Pancreas (tissue), 10 donors: ENCODE results near the gene TMEM217. TPM values are rescaled to one million over a fixed set of nuclear protein-coding genes. Genes with fewer than 3 reads are reported as not detected.

Experiments
- ATAC-seq, 4 donors: fragments of 200-7000 bp; cut with Tn5 transposase; one replicate each; pipeline versions ENCODE4 v1.8.0 to v1.9.1; 2020; ENCODE audit warnings: mild to moderate bottlenecking in 4 of 4, moderate library complexity in 4 of 4
- DNase-seq, 6 donors: peaks; one replicate each; pipeline ENCODE4 v3.0.0-alpha.2; 2020
- FAIRE-seq: peaks from 2 replicates; lab custom pipeline; 2012; peaks lifted over from hg19 to GRCh38; lab: Jason Lieb, UNC
- H3K27ac ChIP-seq, 4 donors: fragments of 200-600 bp; sonication (generic); 1 replicate in 3 of 4; 2 replicates in 1 of 4; pipeline versions ENCODE4 v1.5.0 to v1.8.0; 2020
- H3K27me3 ChIP-seq, 4 donors: fragments of 200-600 bp; one replicate each; pipeline ENCODE4 v1.8.0; 2021
- H3K36me3 ChIP-seq, 3 donors: fragments of 200-600 bp; sonication (generic) in 1 of 3; one replicate each; pipeline versions ENCODE4 v1.5.0 to v1.8.0; 2020 to 2021
- H3K4me1 ChIP-seq, 3 donors: fragments of 200-600 bp; one replicate each; pipeline ENCODE4 v1.8.0; 2021
- H3K4me3 ChIP-seq, 4 donors: fragments of 200-600 bp; sonication (generic) in 2 of 4; one replicate each; pipeline versions ENCODE4 v1.5.0 to v1.8.0; 2020 to 2021
- H3K9me3 ChIP-seq, 4 donors: fragments of 200-600 bp; one replicate each; pipeline ENCODE4 v1.8.0; 2021
- WGBS, 2 donors: extraction: QIAGEN DNeasy Blood & Tissue Kit; methylation state at CpG; one replicate each; pipeline ENCODE4 v1.1.7; 2013; 5-methylcytosine and 5-hydroxymethylcytosine counted together
- intact Hi-C, 3 donors: fragments of 100-400 bp; cut with DNase I; formaldehyde crosslinking; loops; one replicate each; pipeline versions ENCODE4 v1.11.1 to v1.14.2; 2022
- polyA plus RNA-seq, 2 donors: library from polyadenylated mRNA; stranded (reverse); fragments of 200-250 nt; gene quantifications; one replicate each; pipeline ENCODE4 v1.2.3, GENCODE V29; 2013
- total RNA-seq, 6 donors: library from RNA; stranded (reverse); fragmentation: NEBNext Ultra II Directional in 4 of 6; extraction: Animal tissue kit (Norgen Biotek cat#: 25700) in 4 of 6; gene quantifications; one replicate each; pipeline versions ENCODE4 v1.2.1 to v1.2.4, GENCODE V29; 2021 to 2023
- TF ChIP-seq, protein P1 (sequence below), 4 donors: fragments of 200-600 bp; sonication (generic) in 3 of 4; IDR thresholded peaks; one replicate each; pipeline versions ENCODE4 v1.5.0 to v1.8.0; 2021; ENCODE audit warnings: antibody characterized with exemption in 4 of 4
- donor health status: healthy with polysubstance abuse.
- donor health status: DM: no; HTN: no; CAD: no; lungs with moderate emphysema.
- donor health status: DM: no; HTN: no; CAD: no.
- donor health status: control.
- donor health status: control.
- donor health status: Bipolar disorder and iron deficiency.
- donor health status: DM: yes; HTN: yes; CAD: no.
- donor health status: DM: no; HTN: no; CAD: no.
- donor health status: DM: no; HTN: no; CAD: no.
- donor health status: DM: yes; HTN: yes; CAD: no.

The TMEM217 gene
- total and polyA plus RNA-seq, 8 donors: 0.19 to 2.1 (median 1.3) TPM

GRCh38 chr6:37176268-37177076, 81.5 kb downstream of the TMEM217 start:
- no peak for ATAC-seq
- DNase-seq: no peak
- Histone ChIP-seq H3K36me3 (peaks cover 0 to 29% (median 15%) of the 10 kb centered on the region in 3 donors), H3K27ac (no peak overlapping the region), H3K4me1 (peaks cover 0 to 10% (median 9%) of the 10 kb centered on the region in 3 donors), H3K27me3 (no peaks in the 10 kb centered on the region), H3K9me3 (no peaks in the 10 kb centered on the region), H3K4me3 (no peak overlapping the region)
- TF ChIP-seq, protein P1, sequence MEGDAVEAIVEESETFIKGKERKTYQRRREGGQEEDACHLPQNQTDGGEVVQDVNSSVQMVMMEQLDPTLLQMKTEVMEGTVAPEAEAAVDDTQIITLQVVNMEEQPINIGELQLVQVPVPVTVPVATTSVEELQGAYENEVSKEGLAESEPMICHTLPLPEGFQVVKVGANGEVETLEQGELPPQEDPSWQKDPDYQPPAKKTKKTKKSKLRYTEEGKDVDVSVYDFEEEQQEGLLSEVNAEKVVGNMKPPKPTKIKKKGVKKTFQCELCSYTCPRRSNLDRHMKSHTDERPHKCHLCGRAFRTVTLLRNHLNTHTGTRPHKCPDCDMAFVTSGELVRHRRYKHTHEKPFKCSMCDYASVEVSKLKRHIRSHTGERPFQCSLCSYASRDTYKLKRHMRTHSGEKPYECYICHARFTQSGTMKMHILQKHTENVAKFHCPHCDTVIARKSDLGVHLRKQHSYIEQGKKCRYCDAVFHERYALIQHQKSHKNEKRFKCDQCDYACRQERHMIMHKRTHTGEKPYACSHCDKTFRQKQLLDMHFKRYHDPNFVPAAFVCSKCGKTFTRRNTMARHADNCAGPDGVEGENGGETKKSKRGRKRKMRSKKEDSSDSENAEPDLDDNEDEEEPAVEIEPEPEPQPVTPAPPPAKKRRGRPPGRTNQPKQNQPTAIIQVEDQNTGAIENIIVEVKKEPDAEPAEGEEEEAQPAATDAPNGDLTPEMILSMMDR (IDR thresholded peaks at IDR 0.05): no peak
- intact Hi-C loops: loop anchor here in 1 of 3 donors (10.0 kb wide), 1 partner anchor 152 kb away; no protein-coding TSS in a partner anchor
- WGBS, 2 donors: 93 to 95% methylated on average over 15 of the region's 15 CpGs
- no peak for FAIRE-seq

GRCh38 chr6:37175332-37176267, 82.3 kb downstream of the TMEM217 start:
- no peak for FAIRE-seq
- TF ChIP-seq, protein P1 (IDR thresholded peaks at IDR 0.05): no peak
- ATAC-seq: no peak
- no peaks in the 10 kb centered on the region for H3K27me3 ChIP-seq
- no peaks in the 10 kb centered on the region for H3K9me3 ChIP-seq
- intact Hi-C loops: loop anchor here in 1 of 3 donors (10.0 kb wide), 1 partner anchor 151 kb away; no protein-coding TSS in a partner anchor
- H3K27ac ChIP-seq: no peak overlapping the region
- WGBS, 2 donors: 86 to 88% methylated on average over 18 of the region's 18 CpGs
- peaks cover 0 to 29% (median 15%) of the 10 kb centered on the region in 3 donors for H3K36me3 ChIP-seq
- DNase-seq: no peak
- no peak overlapping the region for H3K4me3 ChIP-seq
- H3K4me1 ChIP-seq: peaks cover 0 to 10% (median 9%) of the 10 kb centered on the region in 3 donors

GRCh38 chr6:37174515-37175331, 83.2 kb downstream of the TMEM217 start:
- Histone ChIP-seq H3K36me3 (peaks cover 0 to 29% (median 15%) of the 10 kb centered on the region in 3 donors), H3K27ac (no peak overlapping the region), H3K4me3 (peak overlapping the region in 1 of 4 donors; percentile 3), H3K9me3 (no peaks in the 10 kb centered on the region), H3K4me1 (peaks cover 0 to 10% (median 9%) of the 10 kb centered on the region in 3 donors), H3K27me3 (no peaks in the 10 kb centered on the region)
- intact Hi-C loops: loop anchor here in 2 of 3 donors (5.0 to 10.0 kb wide), 3 partner anchors 122 to 150 kb away; no protein-coding TSS in a partner anchor
- 87% methylated on average over 10 of the region's 10 CpGs for WGBS, 2 donors
- no peak for FAIRE-seq
- no peak for DNase-seq
- TF ChIP-seq, protein P1 (IDR thresholded peaks at IDR 0.05): no peak
- ATAC-seq: no peak

GRCh38 chr6:37174196-37174514, 83.8 kb downstream of the TMEM217 start:
- DNase-seq: no peak
- H3K27ac ChIP-seq: no peak overlapping the region
- H3K4me1 ChIP-seq: peaks cover 0 to 10% (median 9%) of the 10 kb centered on the region in 3 donors
- H3K36me3 ChIP-seq: peaks cover 0 to 29% (median 15%) of the 10 kb centered on the region in 3 donors
- peak overlapping the region in 1 of 4 donors; percentile 3 for H3K4me3 ChIP-seq
- no peaks in the 10 kb centered on the region for H3K27me3 ChIP-seq
- no peak for ATAC-seq
- H3K9me3 ChIP-seq: no peaks in the 10 kb centered on the region
- no peak for FAIRE-seq
- TF ChIP-seq, protein P1 (IDR thresholded peaks at IDR 0.05): no peak
- 77 to 87% methylated on average over 3 of the region's 3 CpGs for WGBS, 2 donors
- intact Hi-C loops: loop anchor here in 2 of 3 donors (5.0 to 10.0 kb wide), 3 partner anchors 122 to 149 kb away; no protein-coding TSS in a partner anchor
